Osteoblast (primary cell): ENCODE data around the gene SERGEF. TPM values are rescaled to one million over a fixed set of nuclear protein-coding genes. Genes with fewer than 3 reads are reported as not detected.

Experiments used
- DNase-seq: peaks from one replicate; pipeline ENCODE4 v3.0.0; 2011; ENCODE audit warnings: low spot score, mixed read lengths; ENCODE audit not compliant: insufficient read length; ENCODE audit errors: missing footprints
- H2AFZ ChIP-seq: 2 replicates; pipeline ENCODE4 v1.6.0; 2011; ENCODE audit warnings: mild to moderate bottlenecking, low read length
- H3K27ac ChIP-seq: 2 replicates; pipeline ENCODE4 v1.5.1; 2011; ENCODE audit warnings: mild to moderate bottlenecking, low read depth, low read length, moderate library complexity
- H3K27me3 ChIP-seq: 2 replicates; pipeline ENCODE4 v1.6.0; 2012; ENCODE audit warnings: mild to moderate bottlenecking, control low read depth, inconsistent platforms, low read length, moderate library complexity; ENCODE audit not compliant: insufficient read depth
- H3K36me3 ChIP-seq: 2 replicates; pipeline ENCODE4 v1.5.1; 2011; ENCODE audit warnings: mild to moderate bottlenecking, low read length, control low read depth, moderate library complexity; ENCODE audit not compliant: insufficient read depth
- H3K4me1 ChIP-seq: 2 replicates; pipeline ENCODE4 v1.5.1; 2011; ENCODE audit warnings: mild to moderate bottlenecking, low read length, control low read depth, moderate library complexity; ENCODE audit not compliant: insufficient read depth
- H3K4me2 ChIP-seq: 2 replicates; pipeline ENCODE4 v1.6.0; 2011; ENCODE audit warnings: mild to moderate bottlenecking, low read length; ENCODE audit not compliant: insufficient read depth
- H3K4me3 ChIP-seq: fragments of 200-600 bp; sonication (generic); 3 replicates; pipeline ENCODE4 v1.5.1; 2012; ENCODE audit warnings: mild to moderate bottlenecking, low read length, inconsistent platforms; ENCODE audit not compliant: insufficient read depth
- H3K79me2 ChIP-seq: 2 replicates; pipeline ENCODE4 v1.6.0; 2012; ENCODE audit warnings: mild to moderate bottlenecking, low read length, control low read depth, inconsistent platforms; ENCODE audit not compliant: insufficient read depth
- H3K9me3 ChIP-seq: 2 replicates; pipeline ENCODE4 v1.5.1; 2011; ENCODE audit warnings: low read depth, low read length, control low read depth
- H4K20me1 ChIP-seq: 2 replicates; pipeline ENCODE4 v1.6.0; 2012; ENCODE audit warnings: mild to moderate bottlenecking, low read length, control low read depth; ENCODE audit not compliant: insufficient read depth
- CTCF ChIP-seq: IDR thresholded peaks from 2 replicates; pipeline ENCODE4 v1.5.1; 2011; ENCODE audit warnings: mild to moderate bottlenecking, low read depth, low read length, moderate library complexity; ENCODE audit errors: extremely low read depth
- total RNA-seq: library from RNA; depleted of rRNA; stranded (reverse); fragments of >200 nt; gene quantifications from 2 replicates; pipeline ENCODE4 v1.2.3, GENCODE V29; 2012

Gene SERGEF
- total RNA-seq, 1 donor: 29.7 TPM

GRCh38 chr11:17921659-17922415 lies 91.0 kb downstream of the SERGEF start:
- H3K36me3 ChIP-seq: no peaks in the 10 kb centered on the region
- TF ChIP-seq CTCF: no peak
- no peak overlapping the region for H3K4me3 ChIP-seq
- no peaks in the 10 kb centered on the region for H3K27me3 ChIP-seq
- H3K4me1 ChIP-seq: peaks cover 9% of the 10 kb centered on the region
- H3K9me3 ChIP-seq: no peaks in the 10 kb centered on the region
- H3K4me2 ChIP-seq: peak overlapping the region; percentile 51
- H3K27ac ChIP-seq: no peak overlapping the region
- H2AFZ ChIP-seq: no peak overlapping the region
- H4K20me1 ChIP-seq: no peaks in the 10 kb centered on the region
- peak; percentile 17 for DNase-seq
- H3K79me2 ChIP-seq: no peaks in the 10 kb centered on the region

- Histone ChIP-seq H3K36me3 (no peaks in the 10 kb centered on the region), H3K27me3 (no peaks in the 10 kb centered on the region), H3K4me1 (peaks cover 16% of the 10 kb centered on the region), H4K20me1 (no peaks in the 10 kb centered on the region), H3K4me2 (no peak overlapping the region), H3K9me3 (no peaks in the 10 kb centered on the region), H2AFZ (no peak overlapping the region), H3K27ac (no peak overlapping the region), H3K4me3 (no peak overlapping the region), H3K79me2 (no peaks in the 10 kb centered on the region)
- no peak for DNase-seq
- no peak for TF ChIP-seq CTCF
Measured at GRCh38 chr11:17918049-17918605, 94.7 kb downstream of the SERGEF start.

GRCh38 chr11:17917556-17917955 lies 95.3 kb downstream of the SERGEF start:
- no peak overlapping the region for H2AFZ ChIP-seq
- no peak overlapping the region for H3K27ac ChIP-seq
- no peaks in the 10 kb centered on the region for H3K79me2 ChIP-seq
- no peak overlapping the region for H3K4me3 ChIP-seq
- no peaks in the 10 kb centered on the region for H3K27me3 ChIP-seq
- no peak overlapping the region for H3K4me2 ChIP-seq
- H3K9me3 ChIP-seq: no peaks in the 10 kb centered on the region
- no peak for TF ChIP-seq CTCF
- DNase-seq: no peak
- no peaks in the 10 kb centered on the region for H4K20me1 ChIP-seq
- peaks cover 16% of the 10 kb centered on the region for H3K4me1 ChIP-seq
- no peaks in the 10 kb centered on the region for H3K36me3 ChIP-seq

- H3K4me1 ChIP-seq: peaks cover 7% of the 10 kb centered on the region
- no peaks in the 10 kb centered on the region for H4K20me1 ChIP-seq
- no peak overlapping the region for H3K27ac ChIP-seq
- no peaks in the 10 kb centered on the region for H3K9me3 ChIP-seq
- DNase-seq: no peak
- no peak for TF ChIP-seq CTCF
- H2AFZ ChIP-seq: no peak overlapping the region
- H3K4me2 ChIP-seq: no peak overlapping the region
- no peaks in the 10 kb centered on the region for H3K79me2 ChIP-seq
- no peaks in the 10 kb centered on the region for H3K36me3 ChIP-seq
- no peak overlapping the region for H3K4me3 ChIP-seq
- H3K27me3 ChIP-seq: no peaks in the 10 kb centered on the region
Measured at GRCh38 chr11:17915500-17916143, 97.2 kb downstream of the SERGEF start.
